Stimulated activated CD8-positive, alpha-beta memory T cell treated with anti-CD3 and anti-CD28 coated beads, Interleukin-15, amount 100 ng/mL, for 4 hours (primary cell): Measurements from ENCODE around the gene CIART.
"Not testable (repeated sequence)": the region's sequence is repeated elsewhere in the genome, so short reads cannot be mapped to it uniquely, and the experiment has no call there.

ENCODE experiments used
- DNase-seq, 2 donors: peaks; one replicate each; pipeline ENCODE4 v3.0.0-alpha.2; 2020; ENCODE audit warnings: low read depth in 2 of 2

The CIART gene

DNA sequence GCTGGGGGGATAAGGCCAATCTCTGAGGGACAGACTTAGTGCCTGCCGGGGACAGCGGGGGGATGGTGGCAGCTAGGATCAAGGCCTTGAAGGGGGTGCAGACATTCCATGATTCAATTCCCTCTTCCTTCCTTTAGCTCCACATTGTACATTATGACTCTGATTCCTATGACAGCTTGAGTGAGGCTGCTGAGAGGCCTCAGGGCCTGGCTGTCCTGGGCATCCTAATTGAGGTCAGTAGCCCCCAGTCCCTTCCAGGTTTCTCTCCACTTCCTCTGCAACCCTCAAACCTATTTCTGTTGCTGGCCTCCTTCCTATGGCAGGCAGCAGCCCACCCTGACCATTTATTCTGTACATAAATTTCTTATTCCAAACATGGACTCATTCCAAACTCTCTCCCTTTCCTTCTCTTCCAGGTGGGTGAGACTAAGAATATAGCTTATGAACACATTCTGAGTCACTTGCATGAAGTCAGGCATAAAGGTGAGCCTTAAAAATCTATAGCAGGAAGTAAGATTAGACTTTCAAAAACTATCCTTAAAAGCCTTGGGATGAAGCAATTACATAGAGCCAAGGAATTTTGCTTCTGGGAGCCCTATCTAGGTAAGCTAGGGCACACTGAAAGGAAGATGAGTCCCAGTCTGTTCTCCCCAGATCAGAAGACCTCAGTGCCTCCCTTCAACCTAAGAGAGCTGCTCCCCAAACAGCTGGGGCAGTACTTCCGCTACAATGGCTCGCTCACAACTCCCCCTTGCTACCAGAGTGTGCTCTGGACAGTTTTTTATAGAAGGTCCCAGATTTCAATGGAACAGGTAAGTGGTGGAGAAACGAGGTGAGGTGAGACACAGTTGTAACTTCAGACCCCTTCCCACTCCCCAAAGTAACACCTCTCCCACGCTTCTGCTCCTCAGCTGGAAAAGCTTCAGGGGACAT is 19.7 kb upstream of the CIART start:
- no peak for DNase-seq

DNA sequence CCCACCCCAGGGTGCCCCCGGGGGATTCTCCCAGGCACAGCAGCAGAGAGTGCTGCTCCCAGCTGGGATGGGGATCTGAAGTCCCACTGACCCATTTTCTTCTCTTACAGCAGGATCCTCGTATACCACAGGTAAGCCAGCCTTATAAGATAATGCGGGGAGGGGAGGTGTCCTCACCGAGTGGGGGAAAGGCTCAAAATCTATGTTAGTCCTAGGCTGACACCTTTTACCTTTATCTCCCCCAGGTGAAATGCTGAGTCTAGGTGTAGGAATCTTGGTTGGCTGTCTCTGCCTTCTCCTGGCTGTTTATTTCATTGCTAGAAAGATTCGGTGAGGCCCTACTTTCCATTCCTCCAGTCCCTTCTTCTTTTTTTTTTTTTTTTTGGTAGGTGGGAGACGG is 18.8 kb upstream of the CIART start:
- no peak for DNase-seq

DNA sequence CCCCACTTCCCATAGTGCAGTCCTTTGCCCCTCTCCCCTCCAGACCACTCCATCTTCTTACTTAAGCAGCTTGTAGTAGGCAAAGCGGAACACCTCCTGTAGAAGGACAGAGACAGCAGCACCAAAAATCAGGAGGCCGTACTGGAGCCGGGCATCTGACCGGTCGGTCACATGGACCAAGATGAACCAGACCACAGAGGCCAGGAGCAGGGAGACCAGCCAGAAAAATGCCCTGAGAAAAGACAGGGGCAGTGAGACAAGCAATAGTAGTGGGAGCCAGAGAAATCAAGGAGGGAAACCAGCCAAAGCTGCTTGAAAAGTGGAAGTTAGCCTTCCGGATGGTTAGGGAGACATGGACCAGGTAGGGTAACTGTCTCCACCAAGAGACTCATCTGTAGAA is 14.5 kb upstream of the CIART start:
- no peak for DNase-seq

DNA sequence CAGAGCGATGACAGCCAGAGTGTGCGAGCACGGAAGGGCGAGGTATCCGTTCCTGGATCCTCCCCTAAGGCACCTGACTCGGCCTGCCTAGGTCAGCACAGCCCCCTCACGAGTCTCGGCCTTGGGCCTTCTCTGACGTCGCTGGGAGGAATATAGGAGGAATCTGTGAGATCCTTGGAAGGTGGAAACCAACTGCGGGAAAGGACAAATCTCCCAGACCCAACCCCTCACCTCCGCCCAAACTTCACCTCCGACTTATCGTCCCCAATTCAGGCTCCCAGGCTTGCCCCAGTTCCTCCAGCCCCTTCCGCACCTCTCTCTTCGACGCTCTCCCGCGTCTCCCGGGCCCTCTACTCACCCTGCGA is 14.0 kb upstream of the CIART start:
- no peak for DNase-seq

DNA sequence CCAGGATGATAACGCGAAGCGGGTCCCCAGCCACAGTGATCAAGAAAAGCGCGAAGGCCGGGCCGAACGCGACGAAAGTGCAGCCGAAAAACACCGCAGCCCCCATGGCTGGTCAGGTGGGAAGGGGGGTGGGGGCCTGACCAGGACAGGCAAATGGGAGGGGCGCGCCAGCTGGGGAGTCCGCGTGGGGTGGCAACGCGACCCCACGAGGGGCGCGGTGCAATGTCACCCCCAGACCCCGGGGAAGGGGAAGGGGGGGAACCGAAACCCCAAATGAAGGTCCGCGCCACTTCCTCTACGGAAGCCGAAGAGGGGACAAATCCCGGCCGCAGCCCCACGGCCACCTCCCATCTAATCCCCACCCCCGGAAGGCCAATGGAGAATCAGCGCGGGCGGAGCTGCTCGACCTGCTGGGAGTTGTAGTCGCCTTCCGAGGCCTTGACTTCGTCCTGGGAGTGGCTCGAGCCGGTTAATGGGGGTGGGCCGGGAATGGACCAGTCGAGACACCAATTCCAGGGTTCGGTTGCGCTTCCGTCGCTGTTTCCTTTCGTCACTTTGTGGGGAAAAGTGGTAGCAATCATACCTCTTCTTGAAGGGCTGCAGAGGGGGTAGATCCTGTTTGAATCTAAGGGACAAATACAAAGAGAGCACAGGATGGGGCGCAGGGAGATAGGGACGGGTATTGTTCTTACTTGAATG is 13.5 kb upstream of the CIART start, which contains the start of gene APH1A:
APH1A (minus strand) TSS at position 312 of the 699 bp plus-strand sequence; CDS start at position 106, 206 bp downstream.
- peak; percentile 81 to 91 for DNase-seq

DNA sequence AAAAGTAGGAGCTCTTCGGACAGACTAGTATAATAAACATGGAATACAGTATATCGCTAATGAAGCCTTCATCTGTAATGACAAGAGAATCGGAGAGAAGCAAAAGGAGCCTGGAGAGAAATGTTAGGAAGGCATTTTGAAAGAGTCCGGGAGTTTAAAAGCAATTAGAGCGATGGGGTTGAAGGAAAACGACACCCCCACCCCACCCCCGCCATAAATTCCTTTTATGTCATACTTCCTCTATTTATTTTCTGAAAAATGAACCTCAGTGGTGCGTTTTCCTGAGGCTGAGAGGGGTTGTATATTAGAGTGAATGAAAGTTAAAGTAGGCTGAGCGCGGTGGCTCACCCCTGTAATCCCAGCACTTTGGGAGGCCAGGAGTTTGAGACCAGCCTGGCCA is 12.9 kb upstream of the CIART start:
- DNase-seq = no peak

DNA sequence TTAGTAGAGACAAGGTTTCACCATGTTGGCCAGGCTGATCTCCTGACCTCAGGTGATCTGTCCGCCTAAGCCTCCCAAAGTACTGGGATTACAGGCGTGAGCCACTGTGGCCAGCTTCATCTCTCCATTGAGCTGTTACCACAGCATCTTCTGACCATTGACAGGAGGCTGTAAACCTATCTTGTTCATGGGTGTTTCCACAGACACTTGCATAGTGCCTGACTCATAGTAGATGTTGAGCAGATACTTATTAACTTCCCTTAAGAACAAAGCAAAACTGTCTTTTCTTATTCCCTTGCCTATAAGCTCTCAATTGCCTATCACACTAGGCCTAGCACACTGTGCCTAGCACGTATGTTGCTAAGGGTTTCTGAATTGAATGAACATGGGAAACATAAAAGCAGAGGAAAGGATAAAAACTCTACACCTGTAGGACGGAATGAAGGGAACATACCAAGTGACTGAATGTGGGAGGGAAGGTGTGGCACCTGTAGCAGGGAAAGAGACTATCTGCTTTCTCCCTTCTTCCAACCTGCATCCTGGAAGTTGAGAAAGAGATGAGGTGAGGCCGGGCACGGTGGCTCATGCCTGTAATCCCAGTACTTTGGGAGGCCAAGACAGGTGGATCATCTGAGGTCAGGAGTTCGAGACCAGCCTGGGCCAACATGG is 10.9 kb upstream of the CIART start:
- no peak for DNase-seq

DNA sequence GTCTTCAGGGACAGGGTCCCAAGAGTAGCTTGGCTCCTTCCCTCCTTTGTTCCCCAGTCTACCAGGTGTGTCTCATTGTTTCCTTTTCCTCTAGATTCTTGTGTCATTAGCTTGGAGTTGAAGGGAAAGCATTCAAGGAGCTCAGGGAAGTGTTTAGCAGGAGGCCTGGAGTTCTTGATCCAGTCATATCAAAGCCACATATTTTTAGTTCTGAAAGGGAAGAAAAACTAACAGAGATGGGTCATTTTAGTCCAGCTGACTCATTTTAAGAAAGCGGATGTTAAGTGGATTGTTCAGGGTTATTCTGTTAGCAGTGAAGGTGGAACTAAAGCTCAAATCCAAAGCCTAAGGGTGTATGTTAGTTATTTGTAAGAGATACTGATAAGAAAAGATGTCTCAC is 9.0 kb upstream of the CIART start:
- no peak for DNase-seq

DNA sequence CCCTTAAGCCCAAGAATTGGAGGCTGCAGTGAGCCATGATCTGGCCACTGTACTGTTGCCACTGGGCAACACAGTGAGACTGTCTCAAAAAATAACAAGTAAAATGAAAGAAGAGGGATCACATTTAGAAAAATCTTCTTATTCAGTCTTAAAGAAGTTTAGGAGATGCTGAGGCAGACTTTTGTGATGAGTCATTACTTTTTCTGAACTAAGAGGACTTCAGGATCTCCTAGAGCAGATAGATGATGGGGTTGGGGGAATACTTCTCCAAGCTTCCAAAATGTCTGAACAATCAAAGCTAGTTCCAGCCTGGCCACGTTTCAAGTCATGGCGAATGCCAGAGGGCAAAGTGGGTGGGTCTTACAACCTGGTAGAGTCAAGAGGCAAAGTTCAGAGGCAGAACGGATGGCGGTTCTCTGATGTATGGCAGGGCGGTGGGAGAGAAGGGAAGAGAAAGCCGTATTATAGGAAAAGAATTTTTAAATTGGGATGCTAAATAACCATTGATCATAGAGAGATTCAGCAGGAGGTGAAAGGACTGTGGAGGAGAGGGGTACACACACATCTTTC is 2.1 kb upstream of the CIART start:
- DNase-seq = no peak

DNA sequence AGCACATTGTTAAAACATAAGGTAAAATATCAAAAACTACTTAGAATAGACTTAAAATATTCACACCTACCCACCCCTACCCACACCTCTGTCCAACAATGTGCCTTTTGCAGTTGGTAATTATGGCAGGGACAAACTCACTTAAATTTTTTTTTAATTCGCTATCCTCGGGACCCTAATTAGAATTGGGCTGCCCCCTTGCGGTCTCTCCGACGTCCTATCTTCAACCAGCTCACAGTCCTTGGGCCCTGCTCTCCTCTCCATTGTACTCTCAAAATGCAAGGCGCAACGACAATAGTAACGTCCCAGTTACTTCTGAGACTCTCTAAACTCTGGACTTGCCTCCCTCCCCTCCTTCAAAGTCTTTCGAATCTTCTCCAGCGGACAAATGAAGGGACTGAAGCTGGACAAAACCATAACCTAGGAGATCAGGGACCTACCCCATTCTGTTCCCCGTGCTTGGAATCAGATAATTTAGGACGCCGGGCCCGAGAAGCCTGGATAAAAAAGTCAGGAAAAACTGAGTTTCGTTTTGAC is 1.1 kb upstream of the CIART start:
- DNase-seq = peak; percentile 21 to 46

DNA sequence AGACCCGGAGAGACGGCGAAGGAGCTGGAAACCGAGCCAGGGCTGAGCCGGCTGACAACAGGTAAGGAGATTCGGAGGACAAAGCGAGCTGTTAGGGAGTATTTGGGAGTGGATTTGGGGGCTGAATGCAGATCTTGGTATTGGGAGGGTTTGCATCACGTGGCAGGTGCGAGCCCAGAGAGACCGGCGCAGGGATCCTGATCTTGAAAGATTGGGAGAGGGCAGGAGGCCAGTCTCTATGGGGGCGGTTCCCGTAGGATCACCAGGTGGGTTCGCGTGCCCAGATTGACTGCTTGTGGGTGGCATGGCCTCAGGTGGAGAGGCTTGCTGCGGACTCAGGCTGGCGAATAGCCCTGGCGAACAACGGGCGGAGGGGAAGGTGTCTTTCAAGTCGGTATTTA is 204 bp downstream of the CIART start:
- no peak for DNase-seq

DNA sequence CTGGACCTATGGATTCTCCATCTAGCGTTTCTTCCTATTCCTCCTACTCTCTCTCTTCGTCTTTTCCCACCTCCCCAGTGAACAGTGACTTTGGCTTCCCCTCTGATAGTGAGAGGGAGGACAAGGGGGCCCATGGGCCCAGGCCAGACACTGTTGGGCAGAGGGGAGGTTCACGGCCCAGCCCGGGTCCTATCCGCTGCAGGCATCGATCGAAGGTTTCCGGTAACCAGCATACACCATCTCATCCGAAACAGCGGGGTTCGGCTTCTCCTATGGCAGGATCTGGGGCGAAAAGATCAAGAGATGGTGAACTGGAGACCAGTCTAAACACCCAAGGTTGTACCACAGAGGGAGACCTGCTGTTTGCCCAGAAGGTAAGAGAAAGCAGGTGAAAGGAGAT is 906 bp downstream of the CIART start:
- DNase-seq = no peak

DNA sequence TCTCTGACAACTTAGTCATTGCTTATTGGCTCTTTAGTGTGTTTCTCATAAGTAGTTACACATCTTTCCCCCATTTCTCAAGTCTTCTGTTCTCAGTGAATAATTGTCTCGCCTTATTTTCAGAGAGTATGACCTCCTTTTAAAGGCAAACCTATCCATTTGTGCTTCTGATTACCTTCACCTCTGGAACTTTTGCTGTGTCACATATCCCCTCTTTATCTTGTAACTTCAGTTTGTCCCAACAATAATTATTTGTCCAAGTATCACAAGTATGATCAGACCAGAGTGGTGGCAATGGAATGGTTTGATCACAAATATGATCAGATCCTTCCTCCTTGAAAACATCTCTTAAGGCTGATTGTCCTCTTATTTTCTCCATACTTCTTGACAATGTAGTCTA is 6.0 kb downstream of the CIART start:
- no peak for DNase-seq

DNA sequence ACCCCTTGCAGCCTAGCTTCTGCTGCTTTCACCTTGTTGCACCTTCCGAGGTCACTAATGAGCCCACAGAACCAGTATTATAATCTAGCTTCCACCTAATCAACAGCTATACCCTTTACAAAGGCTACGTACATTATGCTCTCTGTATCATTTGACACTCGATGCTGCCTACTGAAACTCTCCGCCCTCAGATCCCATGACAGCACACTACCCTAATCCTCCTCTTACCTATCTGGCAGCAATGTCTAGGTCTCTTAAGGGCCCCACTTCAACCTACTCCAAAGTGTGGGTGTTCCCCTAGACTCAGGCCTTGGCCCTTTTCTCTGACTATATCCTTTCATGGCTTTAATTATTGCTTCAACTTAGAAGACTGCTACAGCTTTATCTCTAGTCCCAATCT is 6.5 kb downstream of the CIART start:
- DNase-seq = no peak

DNA sequence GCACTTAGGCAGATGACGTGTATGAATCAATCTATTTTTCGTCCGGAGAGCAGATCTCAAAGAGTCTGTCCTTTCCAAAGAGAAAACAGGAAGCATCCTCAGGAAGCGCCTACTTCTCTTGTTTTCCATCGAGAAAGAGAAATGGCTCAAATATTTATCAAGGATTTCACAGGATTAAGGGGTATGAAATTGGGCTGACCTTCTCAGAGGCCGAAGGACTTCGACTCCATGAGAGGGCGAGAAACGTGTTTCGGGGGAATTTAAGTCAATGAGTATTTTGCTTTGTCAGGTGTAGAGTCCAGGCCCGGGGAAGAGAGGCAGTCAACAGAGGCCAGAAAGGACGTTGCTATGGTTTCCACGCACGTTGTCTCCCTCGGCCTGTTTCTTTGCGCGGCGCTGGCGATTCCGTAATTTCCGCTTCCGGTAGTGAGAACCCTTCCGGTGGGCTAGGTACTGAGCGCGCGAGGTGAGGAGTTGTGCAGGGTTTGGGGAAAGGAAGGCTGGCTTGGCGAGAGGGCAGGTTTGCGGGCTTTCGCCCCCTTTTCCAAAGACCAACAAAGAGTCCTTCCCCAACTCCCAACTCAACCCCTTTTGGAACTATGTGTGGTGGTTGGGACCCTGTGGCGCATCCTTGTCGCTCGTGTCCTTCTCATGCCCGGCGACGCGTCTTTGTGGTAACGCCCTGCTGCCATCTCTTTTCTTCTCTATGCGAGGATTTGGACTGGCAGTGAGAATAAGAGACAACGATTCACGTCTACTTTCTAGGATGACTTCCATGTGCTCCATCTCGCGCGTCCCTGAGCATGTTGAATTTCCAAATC is 11.3 kb downstream of the CIART start, which contains the start of gene MRPS21:
MRPS21 (plus strand) TSS at position 429 of the 821 bp plus-strand sequence. CDS start 506 bp downstream, outside the sequence.
- DNase-seq = peak; percentile 70 to 77

DNA sequence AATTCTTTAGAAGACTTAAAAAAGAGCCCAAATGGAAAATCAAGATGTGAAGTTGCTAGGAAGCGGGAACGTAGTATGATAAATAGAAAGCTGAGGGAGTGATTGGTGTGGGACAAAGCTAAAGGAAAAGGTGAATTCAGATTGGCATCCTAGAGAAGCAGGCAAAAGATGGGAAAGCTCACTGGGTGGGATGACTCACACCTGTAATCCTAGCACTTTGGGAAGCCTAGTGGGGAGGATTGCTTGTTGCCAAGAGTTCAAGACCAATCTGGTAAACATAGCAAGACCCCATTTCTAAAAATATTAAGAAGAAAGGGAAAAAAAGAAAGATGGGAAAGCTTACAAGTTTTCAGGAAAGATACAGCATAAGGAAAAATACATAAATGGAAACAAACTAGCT is 13.1 kb downstream of the CIART start:
- DNase-seq = no peak

DNA sequence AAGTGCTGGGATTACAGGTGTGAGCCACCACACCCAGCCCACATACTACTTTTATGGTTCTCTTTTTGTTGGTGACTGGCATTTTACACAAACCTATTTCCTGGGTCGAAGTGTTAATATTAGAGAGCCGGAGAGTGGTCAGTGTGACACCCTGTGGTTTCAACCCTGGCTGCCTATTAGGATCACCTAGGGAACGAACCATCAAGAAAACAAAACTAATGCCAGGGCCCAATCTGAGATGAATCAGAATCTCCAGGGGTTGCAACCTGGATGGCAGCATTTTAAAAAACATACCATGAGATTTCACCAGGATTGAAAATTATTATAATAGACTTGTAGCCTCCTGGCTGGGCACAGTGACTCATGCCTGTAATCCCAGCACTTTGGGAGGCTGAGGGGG is 17.4 kb downstream of the CIART start:
- no peak for DNase-seq

DNA sequence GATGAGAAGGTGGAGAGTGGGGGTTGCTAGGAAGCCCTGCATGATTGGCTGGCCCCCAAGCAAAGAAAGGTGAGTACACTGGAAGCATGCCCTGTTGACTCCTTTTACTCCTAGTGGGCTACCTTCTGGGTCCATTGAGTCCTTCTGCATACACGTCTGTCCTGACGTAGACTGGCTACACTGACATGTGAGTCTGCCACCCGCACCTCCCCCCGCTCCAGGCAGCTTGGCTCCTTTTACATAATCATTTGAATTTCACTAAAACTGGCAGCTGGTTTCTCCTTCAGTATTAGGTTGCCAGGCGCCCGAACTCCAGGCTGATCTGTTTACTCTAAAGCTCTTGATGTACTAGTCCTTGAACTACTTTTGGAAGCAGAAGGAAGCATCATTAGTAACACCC is 20.0 kb downstream of the CIART start:
- no peak for DNase-seq

DNA sequence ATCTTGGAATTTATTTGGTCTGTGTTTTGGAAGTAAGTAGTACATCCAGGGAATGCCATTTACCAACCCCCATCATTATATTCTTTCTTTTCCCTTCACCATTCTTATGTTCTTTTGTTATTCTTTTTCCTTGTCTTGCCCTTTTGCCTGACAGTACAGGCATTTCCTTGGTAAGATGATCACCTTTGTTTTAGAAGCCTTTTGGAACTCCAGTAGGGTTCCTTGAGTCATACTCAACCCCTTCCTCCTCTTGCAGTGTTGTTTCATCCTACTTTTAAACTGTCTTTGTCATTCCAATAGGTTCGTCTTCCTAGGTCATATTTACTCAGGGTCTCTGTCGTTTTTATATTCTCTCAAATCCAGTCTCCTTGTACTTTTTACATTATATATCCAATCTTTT is 20.5 kb downstream of the CIART start:
- DNase-seq = no peak

DNA sequence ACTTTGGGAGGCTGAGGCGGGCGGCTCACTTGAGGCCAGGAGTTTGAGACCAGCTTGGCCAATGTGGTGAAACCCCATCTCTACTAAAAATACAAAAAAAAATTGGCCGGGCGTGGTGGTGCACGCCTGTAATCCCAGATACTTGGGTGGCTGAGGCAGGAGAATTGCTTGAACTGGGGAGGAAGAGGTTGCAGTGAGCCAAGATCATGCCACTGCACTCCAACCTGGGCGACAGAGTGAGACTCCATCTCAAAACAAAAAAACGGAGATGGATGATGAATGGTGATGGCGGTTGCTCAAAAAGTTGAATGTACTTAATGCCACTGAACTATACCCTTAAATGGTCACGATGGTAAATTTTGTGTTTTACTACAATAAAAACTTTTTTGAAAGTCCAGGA is 26.2 kb downstream of the CIART start:
- not testable (repeated sequence) for DNase-seq
